Measurements from ENCODE around the gene RNF123. TPM values are rescaled to one million over a fixed set of nuclear protein-coding genes. Genes with fewer than 3 reads are reported as not detected.

Gene RNF123
- polyA plus RNA-seq, 1 of the 3 experiments (the other 2 are of a cell fraction) = 48.1 TPM

DNA sequence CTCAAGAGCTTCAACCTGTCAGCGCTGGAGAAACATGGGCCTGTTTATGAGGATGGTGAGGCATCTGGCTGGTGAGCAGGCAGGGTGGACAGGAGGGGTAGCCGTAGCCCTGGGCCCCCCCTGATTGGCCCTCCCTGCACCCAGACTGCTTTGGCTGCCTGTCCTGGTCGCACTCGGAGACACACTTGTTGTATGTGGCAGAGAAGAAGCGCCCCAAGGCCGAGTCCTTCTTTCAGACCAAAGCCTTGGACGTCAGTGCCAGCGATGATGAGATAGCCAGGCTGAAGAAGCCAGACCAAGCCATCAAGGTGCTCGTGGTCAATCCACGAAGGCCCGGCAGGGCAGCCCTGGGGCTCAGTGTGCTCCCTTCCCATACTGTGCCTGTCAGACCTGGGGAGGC is 13.4 kb upstream of the RNF123 start (continued):
- TF ChIP-seq RAD21 (IDR thresholded peaks at IDR 0.05; ENCODE audit: low read length) = no peak

DNA sequence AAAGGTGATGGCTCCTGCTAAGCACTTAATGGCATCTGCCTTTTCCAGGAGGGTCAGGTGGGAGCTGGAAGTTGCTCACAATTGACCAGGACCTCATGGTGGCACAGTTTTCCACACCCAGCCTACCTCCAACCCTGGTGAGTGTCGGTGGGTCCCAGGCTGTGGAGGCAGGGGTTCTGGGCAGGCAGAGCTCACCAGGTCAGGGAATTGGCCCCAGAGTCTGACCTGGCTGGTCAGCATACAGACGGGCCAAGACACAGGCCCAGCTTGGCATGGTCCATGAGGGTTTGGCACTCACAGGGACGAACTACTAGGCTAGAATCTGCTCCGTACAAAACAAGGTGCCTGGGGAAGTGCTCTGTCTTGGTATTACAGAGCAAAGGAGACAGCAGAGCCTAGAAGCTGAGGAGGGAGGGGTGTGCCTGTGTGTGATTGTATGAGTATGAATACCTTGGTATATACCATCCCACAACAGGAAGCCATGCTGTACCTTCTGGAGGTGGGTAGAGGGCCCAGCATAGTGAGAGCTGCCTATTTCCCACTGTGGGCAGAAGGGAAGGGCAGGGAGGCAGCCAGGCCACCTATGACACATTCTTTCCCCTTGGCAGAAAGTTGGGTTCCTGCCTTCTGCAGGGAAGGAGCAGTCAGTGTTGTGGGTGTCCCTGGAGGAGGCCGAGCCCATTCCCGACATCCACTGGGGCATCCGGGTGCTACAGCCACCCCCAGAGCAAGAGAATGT is 8.7 kb upstream of the RNF123 start:
- H3K79me2 ChIP-seq (ENCODE audit: insufficient read depth) = peaks cover 6% of the 10 kb centered on the region; the same call in 1 of the 2 replicates
- H3K36me3 ChIP-seq (replicated peaks in 1 of 2; ENCODE audit: control insufficient read depth in 1 of 2, insufficient read depth in 2 of 2, low read length in 1 of 2) = peaks cover 19 to 81% of the 10 kb centered on the region in 2 experiments
- no peaks in the 10 kb centered on the region for H3F3A ChIP-seq (replicated peaks; ENCODE audit: insufficient read depth)
- H4K20me1 ChIP-seq (ENCODE audit: insufficient read depth) = no peaks in the 10 kb centered on the region
- H3K9ac ChIP-seq = no peak overlapping the region
- H2AFZ ChIP-seq (ENCODE audit: low read depth) = no peak overlapping the region
- peaks cover 0 to 3% of the 10 kb centered on the region in 2 experiments; a peak in 1 of 4 replicates for H3K4me1 ChIP-seq (ENCODE audit: control insufficient read depth in 1 of 2, insufficient read depth in 2 of 2, low read depth in 1 of 2, low read length in 1 of 2)
- H3K4me3 ChIP-seq (ENCODE audit: low read depth in 2 of 2, low read length in 1 of 2) = no peak overlapping the region
- DNase-seq = no peak
- H3K9me3 ChIP-seq = no peaks in the 10 kb centered on the region
- ChIA-PET CTCF (interaction anchor here (1.4 to 6.6 kb wide), 2 partner anchors 9 to 141 kb away, joined by 6 to 53 read pairs; no protein-coding TSS in a partner anchor), POLR2A (interaction anchor here (0.5 kb wide), 1 partner anchor 146 kb away, joined by 3 read pairs; no protein-coding TSS in a partner anchor)
- H3K4me2 ChIP-seq = no peak overlapping the region
- H3K9me2 ChIP-seq = no peaks in the 10 kb centered on the region
- H3K27ac ChIP-seq (ENCODE audit: low read depth in 2 of 2, low read length in 1 of 2) = no peak overlapping the region
- H3K27me3 ChIP-seq (ENCODE audit: insufficient read depth) = no peaks in the 10 kb centered on the region
- TF ChIP-seq, protein P1, sequence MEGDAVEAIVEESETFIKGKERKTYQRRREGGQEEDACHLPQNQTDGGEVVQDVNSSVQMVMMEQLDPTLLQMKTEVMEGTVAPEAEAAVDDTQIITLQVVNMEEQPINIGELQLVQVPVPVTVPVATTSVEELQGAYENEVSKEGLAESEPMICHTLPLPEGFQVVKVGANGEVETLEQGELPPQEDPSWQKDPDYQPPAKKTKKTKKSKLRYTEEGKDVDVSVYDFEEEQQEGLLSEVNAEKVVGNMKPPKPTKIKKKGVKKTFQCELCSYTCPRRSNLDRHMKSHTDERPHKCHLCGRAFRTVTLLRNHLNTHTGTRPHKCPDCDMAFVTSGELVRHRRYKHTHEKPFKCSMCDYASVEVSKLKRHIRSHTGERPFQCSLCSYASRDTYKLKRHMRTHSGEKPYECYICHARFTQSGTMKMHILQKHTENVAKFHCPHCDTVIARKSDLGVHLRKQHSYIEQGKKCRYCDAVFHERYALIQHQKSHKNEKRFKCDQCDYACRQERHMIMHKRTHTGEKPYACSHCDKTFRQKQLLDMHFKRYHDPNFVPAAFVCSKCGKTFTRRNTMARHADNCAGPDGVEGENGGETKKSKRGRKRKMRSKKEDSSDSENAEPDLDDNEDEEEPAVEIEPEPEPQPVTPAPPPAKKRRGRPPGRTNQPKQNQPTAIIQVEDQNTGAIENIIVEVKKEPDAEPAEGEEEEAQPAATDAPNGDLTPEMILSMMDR (IDR thresholded peaks at IDR 0.05) = no peak
- TF ChIP-seq TCF12 (IDR thresholded peaks at IDR 0.05) = no peak
- TF ChIP-seq GABPA (IDR thresholded peaks at IDR 0.05; ENCODE audit: low read depth) = no peak
- TF ChIP-seq MEF2A (IDR thresholded peaks at IDR 0.05; ENCODE audit: borderline replicate concordance, low read depth) = no peak
- no peak for TF ChIP-seq FOSL2 (IDR thresholded peaks at IDR 0.05; ENCODE audit: borderline replicate concordance, low read depth)
- TF ChIP-seq, protein P2, sequence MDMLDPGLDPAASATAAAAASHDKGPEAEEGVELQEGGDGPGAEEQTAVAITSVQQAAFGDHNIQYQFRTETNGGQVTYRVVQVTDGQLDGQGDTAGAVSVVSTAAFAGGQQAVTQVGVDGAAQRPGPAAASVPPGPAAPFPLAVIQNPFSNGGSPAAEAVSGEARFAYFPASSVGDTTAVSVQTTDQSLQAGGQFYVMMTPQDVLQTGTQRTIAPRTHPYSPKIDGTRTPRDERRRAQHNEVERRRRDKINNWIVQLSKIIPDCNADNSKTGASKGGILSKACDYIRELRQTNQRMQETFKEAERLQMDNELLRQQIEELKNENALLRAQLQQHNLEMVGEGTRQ (IDR thresholded peaks at IDR 0.05; ENCODE audit: borderline replicate concordance, low read depth, low read length) = no peak
- TF ChIP-seq ELF1 (IDR thresholded peaks at IDR 0.05) = no peak
- no peak for TF ChIP-seq CHD2 (IDR thresholded peaks at IDR 0.05; ENCODE audit: low read length, partially characterized antibody)
- no peak for TF ChIP-seq YY1 (IDR thresholded peaks at IDR 0.05; ENCODE audit: low read depth)
- no peak for TF ChIP-seq RCOR1 (IDR thresholded peaks at IDR 0.05; ENCODE audit: low read length)
- no peak for TF ChIP-seq JUND (IDR thresholded peaks at IDR 0.05)
- TF ChIP-seq TAF1 (IDR thresholded peaks at IDR 0.05; ENCODE audit: borderline replicate concordance, low read depth, low read length) = no peak
- TF ChIP-seq, protein P3, sequence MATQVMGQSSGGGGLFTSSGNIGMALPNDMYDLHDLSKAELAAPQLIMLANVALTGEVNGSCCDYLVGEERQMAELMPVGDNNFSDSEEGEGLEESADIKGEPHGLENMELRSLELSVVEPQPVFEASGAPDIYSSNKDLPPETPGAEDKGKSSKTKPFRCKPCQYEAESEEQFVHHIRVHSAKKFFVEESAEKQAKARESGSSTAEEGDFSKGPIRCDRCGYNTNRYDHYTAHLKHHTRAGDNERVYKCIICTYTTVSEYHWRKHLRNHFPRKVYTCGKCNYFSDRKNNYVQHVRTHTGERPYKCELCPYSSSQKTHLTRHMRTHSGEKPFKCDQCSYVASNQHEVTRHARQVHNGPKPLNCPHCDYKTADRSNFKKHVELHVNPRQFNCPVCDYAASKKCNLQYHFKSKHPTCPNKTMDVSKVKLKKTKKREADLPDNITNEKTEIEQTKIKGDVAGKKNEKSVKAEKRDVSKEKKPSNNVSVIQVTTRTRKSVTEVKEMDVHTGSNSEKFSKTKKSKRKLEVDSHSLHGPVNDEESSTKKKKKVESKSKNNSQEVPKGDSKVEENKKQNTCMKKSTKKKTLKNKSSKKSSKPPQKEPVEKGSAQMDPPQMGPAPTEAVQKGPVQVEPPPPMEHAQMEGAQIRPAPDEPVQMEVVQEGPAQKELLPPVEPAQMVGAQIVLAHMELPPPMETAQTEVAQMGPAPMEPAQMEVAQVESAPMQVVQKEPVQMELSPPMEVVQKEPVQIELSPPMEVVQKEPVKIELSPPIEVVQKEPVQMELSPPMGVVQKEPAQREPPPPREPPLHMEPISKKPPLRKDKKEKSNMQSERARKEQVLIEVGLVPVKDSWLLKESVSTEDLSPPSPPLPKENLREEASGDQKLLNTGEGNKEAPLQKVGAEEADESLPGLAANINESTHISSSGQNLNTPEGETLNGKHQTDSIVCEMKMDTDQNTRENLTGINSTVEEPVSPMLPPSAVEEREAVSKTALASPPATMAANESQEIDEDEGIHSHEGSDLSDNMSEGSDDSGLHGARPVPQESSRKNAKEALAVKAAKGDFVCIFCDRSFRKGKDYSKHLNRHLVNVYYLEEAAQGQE (IDR thresholded peaks at IDR 0.05; ENCODE audit: low read depth, low read length) = no peak
- TF ChIP-seq GATA2 (CRISPR knock-in tag; IDR thresholded peaks at IDR 0.05) = no peak
- TF ChIP-seq SMC3 (IDR thresholded peaks at IDR 0.05; ENCODE audit: low read depth, low read length) = no peak
- TF ChIP-seq MXI1 (IDR thresholded peaks at IDR 0.05; ENCODE audit: low read depth, low read length) = no peak
- TF ChIP-seq, protein P4, sequence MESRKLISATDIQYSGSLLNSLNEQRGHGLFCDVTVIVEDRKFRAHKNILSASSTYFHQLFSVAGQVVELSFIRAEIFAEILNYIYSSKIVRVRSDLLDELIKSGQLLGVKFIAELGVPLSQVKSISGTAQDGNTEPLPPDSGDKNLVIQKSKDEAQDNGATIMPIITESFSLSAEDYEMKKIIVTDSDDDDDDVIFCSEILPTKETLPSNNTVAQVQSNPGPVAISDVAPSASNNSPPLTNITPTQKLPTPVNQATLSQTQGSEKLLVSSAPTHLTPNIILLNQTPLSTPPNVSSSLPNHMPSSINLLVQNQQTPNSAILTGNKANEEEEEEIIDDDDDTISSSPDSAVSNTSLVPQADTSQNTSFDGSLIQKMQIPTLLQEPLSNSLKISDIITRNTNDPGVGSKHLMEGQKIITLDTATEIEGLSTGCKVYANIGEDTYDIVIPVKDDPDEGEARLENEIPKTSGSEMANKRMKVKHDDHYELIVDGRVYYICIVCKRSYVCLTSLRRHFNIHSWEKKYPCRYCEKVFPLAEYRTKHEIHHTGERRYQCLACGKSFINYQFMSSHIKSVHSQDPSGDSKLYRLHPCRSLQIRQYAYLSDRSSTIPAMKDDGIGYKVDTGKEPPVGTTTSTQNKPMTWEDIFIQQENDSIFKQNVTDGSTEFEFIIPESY (IDR thresholded peaks at IDR 0.05; ENCODE audit: borderline replicate concordance, low read depth) = no peak
- whole genome bisulfite sequencing (ENCODE audit: low lambda C conversion rate) = 94% methylated on average over 6 of the region's 7 CpGs

Measured in SK-N-SH (cell line).